ENCODE data around the gene PTH1R.

PTH1R gene

DNA sequence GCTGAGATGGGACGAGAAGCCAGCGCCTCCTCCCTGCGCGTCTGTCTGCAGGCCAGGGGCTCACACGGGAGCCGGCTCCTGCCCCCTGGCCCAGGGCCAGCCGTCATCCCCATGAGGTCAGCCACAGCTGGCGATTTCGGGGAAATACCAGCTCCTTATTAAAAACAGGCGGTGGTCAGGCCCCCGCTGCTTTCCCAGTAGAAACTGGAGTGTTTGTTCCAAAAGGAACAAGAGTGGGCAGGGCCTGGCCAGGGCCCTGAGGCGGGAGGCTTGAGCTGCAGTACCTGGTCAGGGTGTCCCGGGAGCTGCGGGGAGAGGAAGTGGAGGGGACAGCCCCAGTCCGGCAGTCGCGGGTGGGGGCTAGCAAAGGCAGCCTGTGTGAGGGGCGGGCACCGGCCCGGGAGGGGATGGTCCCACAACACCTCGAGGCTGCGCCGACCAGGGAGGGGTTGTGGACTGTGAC lies 32.1 kb upstream of the PTH1R start:
- TF ChIP-seq JUND (IDR thresholded peaks at IDR 0.05; ENCODE audit: low read depth), result no peak
- in situ Hi-C loops (cut with HindIII; ENCODE audit: low pct_unique_long_range_greater_than_20kb, low sequenced_read_pairs), result no loop called here
- peak in 1 of 2 experiments; percentile 15 for DNase-seq (ENCODE audit: low read depth in 1 of 2, low spot score in 1 of 2)

DNA sequence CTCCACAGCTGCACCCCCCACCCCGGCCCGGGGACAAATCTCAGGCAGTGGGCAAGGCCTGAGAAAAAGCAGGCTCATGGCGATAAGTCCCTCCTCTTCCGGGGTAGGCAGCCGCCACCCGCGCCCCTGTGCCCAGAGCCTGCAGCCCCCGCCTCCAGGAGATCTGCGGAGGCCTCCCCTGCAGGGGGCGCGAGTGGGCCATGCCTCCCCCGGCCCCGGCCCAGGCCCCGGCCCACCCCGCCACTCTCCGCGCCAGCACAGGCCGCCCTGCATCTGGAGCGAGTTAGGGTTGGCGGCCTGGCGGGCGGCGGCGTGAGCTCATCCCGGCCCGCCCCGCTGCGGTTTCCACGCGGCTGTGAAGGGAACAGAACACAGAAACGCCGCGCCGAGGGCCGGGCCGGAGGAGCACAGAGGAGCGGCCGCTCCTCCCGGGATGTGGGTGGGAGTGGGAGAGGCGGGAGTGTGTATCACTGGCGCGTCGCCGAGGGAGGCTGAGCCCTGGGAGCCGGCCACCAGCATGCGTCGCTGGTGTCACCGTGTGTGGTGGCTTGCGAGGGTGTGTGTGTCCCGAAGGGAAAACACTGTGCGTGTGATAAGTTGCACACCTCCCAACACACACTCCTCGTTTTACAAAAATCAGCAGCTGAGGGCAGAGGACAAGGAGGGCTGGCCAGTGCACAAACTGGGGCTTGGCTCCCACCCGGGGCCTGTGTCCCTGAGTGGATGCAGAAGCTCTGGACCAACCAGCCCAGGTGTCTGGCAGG lies 31.5 kb upstream of the PTH1R start:
- TF ChIP-seq JUND (IDR thresholded peaks at IDR 0.05; ENCODE audit: low read depth), result no peak
- in situ Hi-C loops (cut with HindIII; ENCODE audit: low pct_unique_long_range_greater_than_20kb, low sequenced_read_pairs), result no loop called here
- peak in 1 of 2 experiments; percentile 31 for DNase-seq (ENCODE audit: low read depth in 1 of 2, low spot score in 1 of 2)

DNA sequence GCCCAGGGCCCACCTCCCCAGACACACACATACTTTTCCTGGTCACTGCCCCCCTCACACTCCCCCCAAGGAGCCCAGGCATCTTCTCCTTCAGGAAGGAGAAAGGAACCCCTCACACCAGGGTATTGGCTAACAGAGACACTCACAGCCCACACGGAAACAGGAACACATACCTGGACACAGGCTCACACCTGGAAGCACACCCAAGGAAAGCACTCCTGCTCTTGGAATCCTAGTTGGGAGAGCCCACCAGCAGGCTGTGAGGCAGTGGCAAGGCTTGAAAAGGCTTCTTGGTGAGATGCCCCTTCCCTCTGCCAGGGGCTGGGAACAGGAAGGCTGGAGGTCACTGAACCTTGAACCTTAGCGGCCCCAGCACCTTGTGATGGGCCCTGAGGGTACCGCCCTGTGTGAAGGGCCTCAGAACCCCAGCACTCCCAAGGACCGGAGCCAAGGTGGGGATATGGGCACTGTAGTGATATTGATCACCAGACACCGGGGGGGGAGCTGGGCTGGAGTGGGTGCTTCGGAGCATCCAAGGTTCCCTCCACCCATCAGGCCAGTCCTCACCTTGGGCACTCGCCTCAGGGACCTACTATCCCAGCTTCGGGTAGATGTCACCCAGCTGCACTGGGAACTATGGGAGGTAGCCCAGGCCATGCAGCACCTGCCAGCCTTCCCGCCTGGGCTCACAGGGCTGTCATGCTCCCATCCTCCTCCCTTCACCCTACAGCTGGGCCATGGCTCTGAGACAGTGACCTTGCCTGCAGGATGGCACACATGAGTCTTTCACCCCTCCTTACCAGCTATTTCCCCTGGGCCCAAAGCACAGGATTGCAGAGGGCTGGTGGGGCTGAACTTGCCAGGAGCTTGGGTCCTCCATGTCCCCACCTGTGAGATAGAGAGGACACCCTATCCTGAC lies 30.6 kb upstream of the PTH1R start:
- no peak for TF ChIP-seq JUND (IDR thresholded peaks at IDR 0.05; ENCODE audit: low read depth)
- in situ Hi-C loops (cut with HindIII; ENCODE audit: low pct_unique_long_range_greater_than_20kb, low sequenced_read_pairs), result no loop called here
- DNase-seq (ENCODE audit: low read depth in 1 of 2, low spot score in 1 of 2), result no peak

DNA sequence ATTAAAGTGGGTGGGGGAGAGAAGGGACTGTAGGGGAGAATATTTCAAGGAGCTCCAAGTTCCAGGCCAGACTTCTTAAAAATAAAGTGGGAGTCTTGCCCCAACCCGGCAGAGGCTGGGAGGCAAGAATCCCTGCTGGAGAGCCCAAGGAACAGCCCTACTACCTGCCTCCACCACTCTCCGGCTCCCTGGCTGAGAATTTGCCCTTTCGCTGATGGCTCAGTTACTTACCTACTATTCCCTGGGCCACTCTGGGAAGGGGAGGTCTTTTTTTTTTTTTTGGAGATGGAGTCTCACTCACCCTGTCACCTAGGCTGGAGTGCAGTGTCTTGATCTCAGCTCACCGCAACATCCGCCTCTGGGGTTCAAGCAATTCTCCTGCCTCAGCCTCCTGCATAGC lies 29.8 kb upstream of the PTH1R start:
- no peak for DNase-seq (ENCODE audit: low read depth in 1 of 2, low spot score in 1 of 2)
- in situ Hi-C loops (cut with HindIII; ENCODE audit: low pct_unique_long_range_greater_than_20kb, low sequenced_read_pairs), result no loop called here
- no peak for TF ChIP-seq JUND (IDR thresholded peaks at IDR 0.05; ENCODE audit: low read depth)

DNA sequence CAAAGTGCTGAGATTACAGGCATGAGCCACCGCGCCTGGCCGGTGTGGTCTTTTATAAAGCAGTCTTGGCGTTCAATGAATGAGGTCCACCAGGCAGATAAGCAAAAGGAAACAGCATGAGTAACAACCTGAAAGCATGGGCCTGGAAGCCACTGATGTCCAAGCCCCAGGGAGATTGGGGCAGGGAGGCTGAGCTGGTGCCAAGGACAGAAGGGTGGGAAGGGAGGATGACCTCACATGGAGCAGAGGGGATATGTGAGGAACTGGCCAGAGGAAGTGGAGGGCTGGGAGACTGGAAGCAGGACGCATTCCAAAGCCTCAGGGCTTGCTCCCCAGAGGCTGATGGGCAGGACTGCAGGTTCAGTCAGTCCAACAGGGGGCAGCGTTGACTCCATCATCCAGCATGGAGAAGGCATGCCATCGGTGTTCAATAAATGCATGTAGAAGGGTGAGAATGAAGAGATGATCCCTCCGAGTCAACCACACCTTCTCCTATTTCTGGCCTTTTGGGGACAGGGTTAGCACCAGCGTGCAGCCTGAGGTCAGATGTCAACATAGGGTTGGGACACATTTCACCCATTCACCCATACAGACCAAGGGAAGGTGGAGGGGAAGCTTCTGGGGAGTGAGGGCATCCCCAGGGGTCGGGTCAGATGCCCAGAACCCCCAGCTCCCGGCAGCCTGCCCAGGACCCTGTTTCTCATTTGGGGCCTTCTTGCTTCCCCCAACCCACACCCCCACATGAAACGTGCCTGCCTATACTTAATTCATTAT lies 29.1 kb upstream of the PTH1R start:
- in situ Hi-C loops (cut with HindIII; ENCODE audit: low pct_unique_long_range_greater_than_20kb, low sequenced_read_pairs), result no loop called here
- TF ChIP-seq JUND (IDR thresholded peaks at IDR 0.05; ENCODE audit: low read depth), result no peak
- no peak for DNase-seq (ENCODE audit: low read depth in 1 of 2, low spot score in 1 of 2)

DNA sequence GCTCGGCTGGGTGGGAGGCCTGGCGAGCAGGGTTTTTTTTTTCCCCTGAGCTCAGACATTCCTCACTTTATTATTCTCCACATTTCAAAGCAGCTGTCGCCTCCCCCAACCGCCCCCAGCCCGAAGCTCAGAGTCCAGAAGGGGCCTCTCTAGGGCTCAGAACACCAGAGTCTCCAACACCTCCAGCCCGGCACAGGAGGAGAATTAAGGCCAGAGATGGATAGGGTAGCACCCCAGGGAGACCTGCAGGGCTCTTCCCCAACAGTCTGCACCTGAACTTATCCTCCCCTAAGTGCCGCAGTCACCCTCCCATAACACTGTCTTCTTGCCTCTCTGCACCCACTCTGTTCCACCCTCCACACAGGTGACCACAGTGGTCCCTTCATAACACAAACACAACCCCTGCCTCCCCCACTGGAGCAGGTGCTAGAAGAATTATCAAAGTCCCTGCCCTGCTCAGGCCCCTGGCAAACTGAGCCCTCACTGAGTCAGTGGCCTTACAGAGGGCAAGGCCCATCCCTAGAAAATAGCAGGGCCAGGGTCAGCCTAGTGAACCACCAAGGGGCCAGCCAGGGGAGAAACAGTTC lies 28.4 kb upstream of the PTH1R start:
- DNase-seq (ENCODE audit: low read depth in 1 of 2, low spot score in 1 of 2), result no peak
- no peak for TF ChIP-seq JUND (IDR thresholded peaks at IDR 0.05; ENCODE audit: low read depth)
- in situ Hi-C loops (cut with HindIII; ENCODE audit: low pct_unique_long_range_greater_than_20kb, low sequenced_read_pairs), result no loop called here

DNA sequence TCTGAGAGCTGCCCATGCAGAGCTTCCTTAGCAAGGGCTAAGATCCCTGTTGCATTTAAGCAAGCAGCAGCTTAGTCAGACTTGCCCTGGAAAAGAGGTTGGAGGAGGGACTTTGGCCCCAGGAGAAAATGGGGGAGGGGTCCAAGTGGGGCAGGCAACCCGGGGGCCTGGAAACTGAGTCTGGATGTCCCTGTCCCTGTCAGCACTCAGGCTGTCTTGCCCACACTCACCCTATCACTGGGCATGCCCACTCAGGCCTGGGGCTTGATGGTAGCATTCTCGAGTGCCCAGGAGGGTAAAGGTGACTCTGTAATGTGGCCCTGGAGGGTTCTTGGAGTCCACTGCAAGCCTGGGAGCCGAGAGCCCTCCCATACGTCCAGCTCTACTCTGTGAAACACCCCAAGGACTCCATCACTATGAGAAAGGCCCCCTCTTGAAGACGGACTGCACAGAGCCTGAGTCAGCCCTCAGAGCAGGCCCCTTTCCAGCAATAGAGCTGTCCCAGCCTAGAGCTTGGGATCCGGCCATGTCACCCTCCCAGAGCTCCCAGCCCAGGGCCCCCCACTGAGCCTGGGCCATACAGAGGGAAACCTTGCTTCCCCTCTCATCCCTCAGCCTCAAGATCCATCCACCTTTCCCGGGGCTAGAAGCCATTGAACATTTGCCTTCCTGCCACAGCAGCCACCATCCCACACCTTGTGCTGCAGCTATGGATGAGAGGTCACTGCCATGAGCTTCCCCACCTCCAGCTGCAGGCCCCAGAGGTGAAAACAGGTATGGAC lies 27.6 kb upstream of the PTH1R start:
- in situ Hi-C loops (cut with HindIII; ENCODE audit: low pct_unique_long_range_greater_than_20kb, low sequenced_read_pairs), result no loop called here
- DNase-seq (ENCODE audit: low read depth in 1 of 2, low spot score in 1 of 2), result no peak
- no peak for TF ChIP-seq JUND (IDR thresholded peaks at IDR 0.05; ENCODE audit: low read depth)

DNA sequence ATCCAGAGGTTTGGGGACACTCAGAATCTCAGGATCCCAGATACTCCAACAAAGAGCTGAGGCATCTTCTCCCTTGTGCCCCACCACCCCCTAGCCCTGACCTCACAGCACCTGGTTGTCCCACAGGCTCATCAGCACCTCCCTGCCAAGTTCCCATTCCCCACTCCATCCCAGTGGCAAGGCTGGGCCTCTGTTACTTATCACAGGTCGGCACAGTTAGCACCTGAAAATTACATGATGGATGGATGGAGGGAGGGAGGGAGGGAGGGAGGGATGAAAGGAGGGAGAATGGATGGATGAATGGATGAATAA lies 27.1 kb upstream of the PTH1R start:
- in situ Hi-C loops (cut with HindIII; ENCODE audit: low pct_unique_long_range_greater_than_20kb, low sequenced_read_pairs), result no loop called here
- no peak for DNase-seq (ENCODE audit: low read depth in 1 of 2, low spot score in 1 of 2)
- TF ChIP-seq JUND (IDR thresholded peaks at IDR 0.05; ENCODE audit: low read depth), result no peak

DNA sequence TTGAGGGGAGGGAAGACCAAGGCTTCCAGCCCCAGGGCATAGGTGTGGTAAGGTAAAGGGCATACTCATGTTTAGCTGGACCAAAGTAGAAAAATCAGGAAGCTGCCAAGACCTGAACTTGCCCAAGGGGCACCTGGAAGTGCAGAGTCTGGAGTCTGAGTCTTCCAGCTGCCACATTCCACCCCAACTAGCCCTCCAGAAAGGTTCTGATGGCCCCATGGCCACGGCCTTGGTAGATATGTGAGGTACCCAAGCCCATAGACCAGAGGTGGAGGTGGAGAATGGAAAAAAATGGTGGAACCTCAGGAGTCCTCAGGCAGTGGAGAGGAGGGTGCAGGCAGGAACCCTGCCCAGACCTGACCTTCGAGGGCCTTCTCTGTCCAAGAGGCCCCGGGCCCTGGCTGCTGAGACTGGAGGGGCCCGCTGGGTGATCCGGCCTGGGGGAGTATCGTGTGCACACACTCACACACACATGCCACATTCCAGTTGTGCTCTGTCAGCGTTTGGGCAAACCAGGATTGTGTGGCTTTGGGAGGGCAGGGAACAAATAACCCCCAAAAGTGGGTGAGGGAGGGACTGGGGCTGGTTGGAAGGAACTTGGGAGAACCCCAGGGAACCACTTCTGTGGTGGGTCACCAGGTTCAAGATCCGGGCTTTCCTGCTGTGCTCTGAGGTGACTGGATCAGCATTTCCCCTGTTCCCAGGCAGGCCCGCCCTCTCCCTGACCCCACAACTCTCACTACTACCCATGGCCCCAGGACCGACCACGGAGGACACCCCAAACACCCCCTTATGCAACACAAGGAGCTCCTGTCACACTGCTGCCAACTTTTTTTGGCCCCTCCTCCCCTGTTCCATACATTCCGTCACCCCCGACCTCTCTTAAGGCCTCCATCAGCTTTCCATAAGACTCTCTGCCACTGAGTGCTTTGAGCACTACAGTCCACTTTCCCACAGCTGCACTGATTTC lies 25.9 kb upstream of the PTH1R start:
- no peak for DNase-seq (ENCODE audit: low read depth in 1 of 2, low spot score in 1 of 2)
- no peak for TF ChIP-seq JUND (IDR thresholded peaks at IDR 0.05; ENCODE audit: low read depth)
- in situ Hi-C loops (cut with HindIII; ENCODE audit: low pct_unique_long_range_greater_than_20kb, low sequenced_read_pairs), result no loop called here

DNA sequence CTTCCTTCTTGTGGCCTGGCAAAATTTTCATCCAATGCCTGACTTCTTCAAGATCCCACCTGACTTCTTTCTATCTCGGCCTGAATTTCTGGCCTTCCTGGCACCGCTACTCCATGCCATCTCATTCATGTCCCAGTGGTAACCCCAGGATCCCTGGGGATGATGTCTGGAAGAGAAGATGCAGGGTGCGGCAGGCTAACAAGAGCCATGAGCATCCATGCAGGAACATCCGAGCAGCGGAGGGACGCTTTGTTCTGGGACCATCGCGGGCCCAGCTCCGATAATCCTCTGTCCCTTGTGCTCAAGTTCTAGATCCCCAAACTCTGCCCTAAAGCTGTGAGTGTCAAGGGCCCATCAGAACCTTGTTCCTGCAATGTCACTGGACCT lies 25.2 kb upstream of the PTH1R start:
- no peak for TF ChIP-seq JUND (IDR thresholded peaks at IDR 0.05; ENCODE audit: low read depth)
- in situ Hi-C loops (cut with HindIII; ENCODE audit: low pct_unique_long_range_greater_than_20kb, low sequenced_read_pairs), result no loop called here
- DNase-seq (ENCODE audit: low read depth in 1 of 2, low spot score in 1 of 2), result no peak

Data from T47D (cell line).